Gastrocnemius medialis (tissue), 4 donors: ENCODE data around the gene ZNF43. TPM values are rescaled to one million over a fixed set of nuclear protein-coding genes. Genes with fewer than 3 reads are reported as not detected.
"Not testable (repeated sequence)": the region's sequence is repeated elsewhere in the genome, so short reads cannot be mapped to it uniquely, and the experiment has no call there.

Experiments used
- ATAC-seq, 2 donors: fragments of 150-250 bp; one replicate each; pipeline ENCODE4 v1.9.1; 2016
- DNase-seq, 2 donors: peaks; one replicate each; pipeline ENCODE4 v3.0.0-alpha.2; 2019
- H3K27ac ChIP-seq, 4 donors: fragments of 200-600 bp; sonication (generic); 1 replicate in 1 of 4; 2 replicates in 3 of 4; pipeline ENCODE4 v1.5.1; 2016 to 2018; ENCODE audit warnings: mild to moderate bottlenecking in 2 of 4, moderate library complexity in 1 of 4
- H3K27me3 ChIP-seq, 3 donors: fragments of 200-600 bp; sonication (generic) in 2 of 3; 1 replicate in 1 of 3; 2 replicates in 2 of 3; pipeline versions ENCODE4 v1.5.1 to v1.6.0; 2016 to 2019; ENCODE audit warnings: mild to moderate bottlenecking in 1 of 3, moderate library complexity in 1 of 3
- H3K36me3 ChIP-seq, 2 donors: fragments of 200-600 bp; sonication (generic) in 1 of 2; one replicate each; pipeline ENCODE4 v1.5.1; 2017 to 2018
- H3K4me1 ChIP-seq, 2 donors: fragments of 200-600 bp; sonication (generic) in 1 of 2; one replicate each; pipeline ENCODE4 v1.5.1; 2016 to 2017; ENCODE audit warnings: mild to moderate bottlenecking in 2 of 2
- H3K4me3 ChIP-seq, 4 donors: fragments of 200-600 bp; sonication (generic) in 3 of 4; 1 replicate in 1 of 4; 2 replicates in 3 of 4; pipeline ENCODE4 v1.5.1; 2016 to 2019; ENCODE audit warnings: mild to moderate bottlenecking in 2 of 4
- H3K9me3 ChIP-seq, 3 donors: fragments of 200-600 bp; sonication (generic) in 2 of 3; 1 replicate in 1 of 3; 2 replicates in 2 of 3; pipeline ENCODE4 v1.5.1; 2016 to 2019
- POLR2A ChIP-seq, 2 donors: fragments of 450-650 bp; IDR thresholded peaks; one replicate each; pipeline ENCODE4 v1.6.1; 2017; ENCODE audit warnings: antibody characterized with exemption in 2 of 2, mild to moderate bottlenecking in 2 of 2, moderate library complexity in 2 of 2
- in situ Hi-C, 4 donors: fragments of 200-750 bp; cut with MboI; loops; one replicate each; pipeline versions ENCODE4 v1.15.0 to v1.8.0; 2017; ENCODE audit warnings: low sequenced_read_pairs in 4 of 4
- intact Hi-C: fragments of 100-400 bp; cut with DNase I; formaldehyde crosslinking; loops from one replicate; pipeline ENCODE4 v1.15.1; 2023; ENCODE audit warnings: low total_unique reads
- total RNA-seq, 4 donors: library from RNA; depleted of rRNA; stranded (reverse); fragments of >200 nt; gene quantifications; one replicate each; pipeline versions ENCODE4 v1.1.0 to v1.2.3, GENCODE V29; 2016
- TF ChIP-seq, protein P1 (sequence below), 5 experiments: fragments of 450-650 bp in 3 of 5; fragments of 200-600 bp in 2 of 5; sonication (generic) in 2 of 5; IDR thresholded peaks in 4 of 5; conservative IDR thresholded peaks in 1 of 5; 1 replicate in 4 of 5; 2 replicates in 1 of 5; pipeline ENCODE4 v1.5.1; 2016 to 2019; ENCODE audit warnings: antibody characterized with exemption in 5 of 5, mild to moderate bottlenecking in 3 of 5, moderate library complexity in 3 of 5

Gene ZNF43
- total RNA-seq = 1 to 10 TPM; 1.2 to 5.4 (median 3.0) TPM

DNA sequence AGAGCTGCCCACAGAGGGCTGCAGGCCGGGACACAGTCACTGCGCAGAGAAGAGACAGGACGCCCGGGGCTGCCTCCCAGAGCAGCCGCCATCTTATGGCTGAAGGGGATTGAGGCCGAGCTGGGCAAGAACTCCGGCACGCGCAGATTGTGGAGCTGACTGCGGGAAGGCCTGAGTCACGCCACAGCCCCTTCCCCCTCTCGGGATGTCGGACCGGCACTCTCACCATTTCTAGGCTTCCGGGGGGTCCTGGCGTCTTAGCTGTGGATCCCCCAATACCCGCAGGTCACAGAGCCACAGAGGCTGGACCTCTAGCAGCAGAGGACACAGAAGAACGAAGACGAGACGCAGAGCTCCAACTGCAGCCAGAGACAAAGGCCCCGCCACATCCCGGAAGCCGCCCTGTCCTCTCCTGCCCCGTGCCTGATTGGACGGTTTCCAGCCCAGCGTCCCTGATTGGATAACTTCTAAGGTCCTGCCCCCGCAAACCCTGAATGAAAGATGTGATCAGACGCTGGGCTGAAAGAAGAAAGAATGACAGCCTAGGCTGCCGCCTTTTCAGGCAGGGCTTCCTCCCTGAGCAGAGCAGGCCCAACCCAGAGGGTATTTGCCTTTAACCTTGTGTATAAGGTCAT is at the start of gene ZNF43:
ZNF43 (minus strand) TSS at position 373 of the 635 bp plus-strand sequence; CDS start at position 229, 144 bp downstream.
- H3K36me3 ChIP-seq = no peaks in the 10 kb centered on the region
- no peaks in the 10 kb centered on the region for H3K9me3 ChIP-seq
- peak; percentile 88 to 94 for DNase-seq
- peaks cover 0 to 4% of the 10 kb centered on the region in 2 donors for H3K4me1 ChIP-seq
- ATAC-seq = peak; percentile 98
- intact Hi-C loops = loop anchor here (1.0 to 10.0 kb wide), 2 partner anchors 16 to 331 kb away; partner anchors contain the start of gene ZNF429
- peak within 1 kb of the TSS; percentile 78 to 84 (median 81) for H3K27ac ChIP-seq
- peak within 1 kb of the TSS; percentile 69 to 78 (median 72) for H3K4me3 ChIP-seq
- in situ Hi-C loops = loop anchor here in 1 of 4 donors (10.0 kb wide), 1 partner anchor 441 kb away; the partner anchor contains the start of gene ZNF493
- H3K27me3 ChIP-seq = no peaks in the 10 kb centered on the region
- TF ChIP-seq, protein P1, sequence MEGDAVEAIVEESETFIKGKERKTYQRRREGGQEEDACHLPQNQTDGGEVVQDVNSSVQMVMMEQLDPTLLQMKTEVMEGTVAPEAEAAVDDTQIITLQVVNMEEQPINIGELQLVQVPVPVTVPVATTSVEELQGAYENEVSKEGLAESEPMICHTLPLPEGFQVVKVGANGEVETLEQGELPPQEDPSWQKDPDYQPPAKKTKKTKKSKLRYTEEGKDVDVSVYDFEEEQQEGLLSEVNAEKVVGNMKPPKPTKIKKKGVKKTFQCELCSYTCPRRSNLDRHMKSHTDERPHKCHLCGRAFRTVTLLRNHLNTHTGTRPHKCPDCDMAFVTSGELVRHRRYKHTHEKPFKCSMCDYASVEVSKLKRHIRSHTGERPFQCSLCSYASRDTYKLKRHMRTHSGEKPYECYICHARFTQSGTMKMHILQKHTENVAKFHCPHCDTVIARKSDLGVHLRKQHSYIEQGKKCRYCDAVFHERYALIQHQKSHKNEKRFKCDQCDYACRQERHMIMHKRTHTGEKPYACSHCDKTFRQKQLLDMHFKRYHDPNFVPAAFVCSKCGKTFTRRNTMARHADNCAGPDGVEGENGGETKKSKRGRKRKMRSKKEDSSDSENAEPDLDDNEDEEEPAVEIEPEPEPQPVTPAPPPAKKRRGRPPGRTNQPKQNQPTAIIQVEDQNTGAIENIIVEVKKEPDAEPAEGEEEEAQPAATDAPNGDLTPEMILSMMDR (IDR thresholded peaks at IDR 0.05 in 4 of 5, conservative IDR thresholded peaks at IDR 0.05 in 1 of 5) = no peak
- peak; percentile 55 to 81 for TF ChIP-seq POLR2A (IDR thresholded peaks at IDR 0.05)

DNA sequence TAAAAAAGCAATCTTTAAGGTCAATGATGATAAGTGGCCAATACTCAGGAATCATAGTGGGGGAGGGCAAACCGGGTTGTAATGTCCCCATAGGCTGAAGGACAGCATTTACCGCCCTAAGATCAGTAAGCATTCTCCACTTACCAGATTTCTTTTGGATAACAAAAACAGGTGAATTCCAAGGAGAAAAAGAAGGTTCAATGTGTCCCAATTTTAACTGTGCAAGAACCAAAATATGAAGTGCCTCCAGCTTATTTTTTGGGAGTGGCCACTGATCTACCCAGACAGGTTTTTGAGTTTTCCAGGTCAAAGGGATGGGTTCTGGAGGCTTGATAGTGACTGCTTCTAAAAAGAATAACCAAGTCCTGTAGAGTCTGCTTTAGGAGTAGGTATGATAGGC is 49.5 kb upstream of the ZNF43 start:
- H3K36me3 ChIP-seq, H3K4me3 ChIP-seq, H3K27ac ChIP-seq, H3K27me3 ChIP-seq, H3K4me1 ChIP-seq, intact Hi-C loops, H3K9me3 ChIP-seq, ATAC-seq, in situ Hi-C loops, DNase-seq: not testable (repeated sequence)

DNA sequence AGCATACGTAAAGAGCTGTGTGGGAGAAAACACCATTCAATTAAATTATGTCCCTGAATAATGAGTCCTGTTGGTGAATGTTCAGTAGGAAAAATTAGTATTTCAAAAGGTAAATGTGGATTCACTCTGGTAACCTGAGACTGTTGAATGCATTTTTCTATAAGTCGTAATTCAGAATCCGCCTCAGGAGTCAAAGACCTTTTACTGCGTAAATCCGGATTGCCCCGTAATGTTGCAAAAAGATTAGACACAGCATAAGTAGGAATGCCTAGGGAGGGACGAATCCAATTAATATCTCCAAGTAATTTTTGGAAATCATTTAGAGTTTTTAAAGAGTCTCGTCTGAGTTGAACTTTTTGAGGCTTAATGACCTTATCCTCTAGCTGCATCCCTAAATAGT is 48.8 kb upstream of the ZNF43 start:
- ATAC-seq, in situ Hi-C loops, H3K9me3 ChIP-seq, H3K27me3 ChIP-seq, H3K4me3 ChIP-seq, DNase-seq, H3K27ac ChIP-seq, intact Hi-C loops, H3K36me3 ChIP-seq, H3K4me1 ChIP-seq: not testable (repeated sequence)

DNA sequence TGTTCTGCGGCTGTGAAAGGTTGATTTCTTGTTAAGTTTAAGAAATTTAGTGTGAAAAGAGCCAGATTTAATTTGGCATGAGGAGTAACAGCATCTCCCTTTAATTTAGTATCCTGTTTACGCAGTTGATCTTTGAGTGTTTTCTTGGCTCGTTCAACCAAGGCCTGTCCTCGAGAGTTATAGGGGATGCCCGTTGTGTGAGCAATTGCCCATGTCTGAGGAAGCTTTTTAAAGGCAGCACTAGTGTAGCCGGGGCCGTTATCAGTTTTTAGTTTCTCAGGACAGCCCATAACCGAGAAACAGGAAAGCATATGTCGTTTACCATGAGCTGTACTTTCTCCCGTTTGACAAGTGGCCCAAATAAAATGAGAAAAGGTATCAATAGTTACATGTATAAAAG is 47.5 kb upstream of the ZNF43 start:
- in situ Hi-C loops = no loop called here
- Histone ChIP-seq H3K4me3 (no peak overlapping the region), H3K36me3 (no peaks in the 10 kb centered on the region), H3K9me3 (no peaks in the 10 kb centered on the region), H3K4me1 (no peaks in the 10 kb centered on the region), H3K27ac (no peak overlapping the region), H3K27me3 (no peaks in the 10 kb centered on the region)
- DNase-seq = no peak
- no peak for ATAC-seq
- TF ChIP-seq POLR2A (IDR thresholded peaks at IDR 0.05) = no peak
- intact Hi-C loops = no loop called here

DNA sequence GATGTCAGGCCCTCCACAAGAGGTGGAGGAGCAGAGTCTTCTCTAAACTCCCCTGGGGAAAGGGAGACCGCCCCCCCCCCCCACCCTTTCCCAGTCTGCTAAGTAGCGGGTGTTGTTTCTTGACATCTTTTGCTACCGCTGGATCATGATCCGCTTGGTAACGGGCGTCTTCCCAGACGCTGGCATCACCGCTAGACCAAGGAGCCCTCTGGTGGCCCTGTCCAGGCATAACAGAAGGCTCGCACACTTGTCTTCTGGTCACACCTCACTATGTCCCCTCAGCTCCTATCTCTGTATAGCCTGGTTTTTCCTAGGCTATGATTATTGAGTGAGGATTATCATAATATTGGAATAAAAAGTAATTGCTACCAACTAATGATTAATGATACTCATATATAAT is 44.8 kb upstream of the ZNF43 start:
- intact Hi-C loops, H3K4me1 ChIP-seq, H3K27ac ChIP-seq, H3K4me3 ChIP-seq, H3K9me3 ChIP-seq, ATAC-seq, in situ Hi-C loops, H3K27me3 ChIP-seq, H3K36me3 ChIP-seq, DNase-seq: not testable (repeated sequence)

DNA sequence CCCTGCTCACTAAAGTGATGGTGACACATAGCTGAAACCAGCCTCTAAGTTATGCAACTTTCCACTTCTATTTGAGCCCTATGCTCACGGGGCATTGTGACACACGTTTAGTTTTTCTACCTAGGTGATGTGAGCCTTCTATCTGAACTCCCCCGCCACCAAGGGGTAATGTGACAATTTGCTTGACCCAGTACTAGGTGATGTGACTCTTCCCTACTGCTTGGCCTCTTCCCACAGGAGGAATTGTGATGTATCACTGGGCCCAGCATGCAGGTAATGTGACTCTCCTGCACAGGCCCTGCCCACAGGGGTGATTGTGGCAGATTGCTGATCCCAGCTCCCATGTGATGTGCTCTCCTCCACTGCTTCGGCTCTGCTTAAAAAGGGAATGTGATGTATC is 42.7 kb upstream of the ZNF43 start:
- Histone ChIP-seq H3K27me3 (no peaks in the 10 kb centered on the region), H3K4me3 (no peak overlapping the region), H3K27ac (no peak overlapping the region), H3K36me3 (no peaks in the 10 kb centered on the region), H3K9me3 (no peaks in the 10 kb centered on the region), H3K4me1 (no peaks in the 10 kb centered on the region)
- TF ChIP-seq, protein P1 (IDR thresholded peaks at IDR 0.05 in 4 of 5, conservative IDR thresholded peaks at IDR 0.05 in 1 of 5) = no peak
- TF ChIP-seq POLR2A (IDR thresholded peaks at IDR 0.05) = no peak
- intact Hi-C loops (no loop called here), in situ Hi-C loops (no loop called here)
- DNase-seq (no peak), ATAC-seq (no peak)

DNA sequence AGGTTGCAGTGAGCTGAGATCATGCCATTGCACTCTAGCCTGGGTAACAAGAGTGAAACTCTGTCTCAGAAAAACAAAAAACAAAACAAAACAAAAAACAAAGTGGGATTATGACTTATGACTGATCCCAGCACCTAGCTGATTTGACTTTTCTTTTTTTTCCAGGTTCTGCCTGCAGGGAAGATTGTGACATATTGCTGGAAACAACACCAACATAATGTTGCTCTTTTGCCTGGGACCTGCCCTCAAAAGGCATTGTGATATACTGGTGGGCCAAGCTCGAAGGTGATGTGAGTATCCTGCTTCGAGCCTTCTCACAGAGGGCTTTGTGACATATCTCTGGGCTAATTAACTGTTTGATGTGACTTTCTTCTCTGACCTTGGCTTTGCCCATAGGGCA is 42.0 kb upstream of the ZNF43 start:
- DNase-seq (no peak), ATAC-seq (no peak)
- in situ Hi-C loops = no loop called here
- no peaks in the 10 kb centered on the region for H3K27me3 ChIP-seq
- H3K36me3 ChIP-seq = no peaks in the 10 kb centered on the region
- no peaks in the 10 kb centered on the region for H3K9me3 ChIP-seq
- no peak overlapping the region for H3K4me3 ChIP-seq
- H3K4me1 ChIP-seq = no peaks in the 10 kb centered on the region
- intact Hi-C loops = no loop called here
- TF ChIP-seq, protein P1 (IDR thresholded peaks at IDR 0.05 in 4 of 5, conservative IDR thresholded peaks at IDR 0.05 in 1 of 5) = no peak
- no peak for TF ChIP-seq POLR2A (IDR thresholded peaks at IDR 0.05)
- no peak overlapping the region for H3K27ac ChIP-seq

DNA sequence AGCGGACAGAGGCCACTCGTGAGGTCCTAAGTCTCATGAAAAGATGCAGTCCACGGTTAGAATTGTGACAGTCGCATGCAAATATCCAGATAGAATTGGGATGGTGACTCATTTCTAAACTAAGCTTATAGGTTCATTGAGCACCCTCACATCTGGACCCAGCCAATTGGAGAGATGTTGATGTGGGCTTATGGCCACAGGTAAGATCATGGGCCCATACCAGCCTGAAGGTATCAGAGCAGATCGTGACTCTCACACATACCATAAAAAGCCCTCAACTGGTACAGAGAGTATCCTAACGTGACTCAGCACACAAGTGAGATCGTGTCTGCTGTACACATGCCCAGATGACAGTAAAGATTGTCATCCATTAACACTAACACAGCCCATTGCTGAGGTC is 40.6 kb upstream of the ZNF43 start:
- in situ Hi-C loops, intact Hi-C loops, H3K9me3 ChIP-seq, H3K27ac ChIP-seq, H3K4me1 ChIP-seq, H3K4me3 ChIP-seq, H3K27me3 ChIP-seq, DNase-seq, ATAC-seq, H3K36me3 ChIP-seq: not testable (repeated sequence)
